NCI-H2196 (cell line): ENCODE results near the gene PRM1.

Source experiments
- DNase-seq: peaks from one replicate; lab custom pipeline; 2025; ENCODE audit not compliant: unreplicated experiment; lab: John Stamatoyannopoulos, UW

Gene PRM1

DNA sequence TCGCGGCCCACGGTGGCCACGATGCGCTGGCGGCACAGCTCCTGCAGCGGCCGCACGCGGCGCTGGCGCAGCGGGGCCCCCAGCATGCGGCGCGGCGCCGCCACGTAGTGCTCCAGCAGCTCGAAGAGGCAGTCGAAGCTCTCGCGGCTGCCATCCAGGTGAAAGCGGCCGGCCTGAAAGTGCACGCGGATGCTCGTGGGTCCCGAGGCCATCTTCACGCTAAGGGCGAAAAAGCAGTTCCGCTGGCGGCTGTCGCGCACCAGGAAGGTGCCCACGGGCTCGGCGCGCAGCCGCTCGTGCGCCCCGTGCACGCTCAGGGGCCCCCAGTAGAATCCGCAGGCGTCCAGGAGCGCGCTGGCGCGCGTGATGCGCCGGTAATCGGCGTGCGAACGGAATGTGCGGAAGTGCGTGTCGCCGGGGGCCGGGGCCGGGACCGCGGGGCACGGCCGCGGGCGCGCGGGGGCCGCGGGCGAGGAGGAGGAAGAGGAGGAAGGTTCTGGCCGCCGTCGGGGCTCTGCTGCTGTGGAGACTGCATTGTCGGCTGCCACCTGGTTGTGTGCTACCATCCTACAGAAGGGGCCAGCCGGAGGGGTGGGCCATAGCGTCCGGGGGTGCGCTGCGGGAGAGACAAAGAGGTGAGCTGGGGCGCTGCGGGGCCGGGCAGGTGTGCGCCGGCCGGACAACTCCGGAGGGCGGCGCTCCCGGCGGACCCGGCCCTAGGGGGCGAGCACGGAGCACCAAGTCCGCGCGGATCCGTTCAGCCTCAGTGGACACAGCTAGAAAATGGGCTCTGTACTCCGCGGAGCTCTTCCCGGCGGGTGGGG, 26.0 kb downstream of the PRM1 start:
- peak; percentile 31 for DNase-seq

- DNase-seq: no peak
These were observed 26.9 kb downstream of the PRM1 start for GRCh38 chr16:11253995-11254912.

- no peak for DNase-seq
These were observed 27.8 kb downstream of the PRM1 start for GRCh38 chr16:11253009-11253994.

DNA sequence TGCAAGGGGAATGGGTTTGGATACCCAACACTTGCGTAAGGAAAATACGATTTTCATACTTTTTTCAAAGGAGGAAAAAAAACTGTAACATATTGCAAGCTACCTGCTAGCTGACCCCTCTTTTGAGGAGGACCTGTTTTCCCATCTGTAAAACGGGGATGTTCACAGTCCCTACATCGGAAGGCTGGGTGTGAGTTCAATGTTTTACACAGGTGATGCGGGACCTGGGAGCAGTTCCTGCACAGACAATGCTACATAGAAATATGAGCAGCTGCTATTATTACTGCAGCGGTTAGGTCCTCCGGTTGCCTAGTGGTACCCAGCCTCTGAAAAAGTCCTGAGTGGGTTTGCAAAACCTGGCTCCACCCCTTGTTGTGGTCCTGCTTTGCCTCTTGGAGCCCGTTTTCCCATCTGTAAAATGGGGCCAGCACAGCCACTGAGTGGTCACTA, 28.6 kb downstream of the PRM1 start:
- DNase-seq: no peak

GRCh38 chr16:11251525-11252481, 29.3 kb downstream of the PRM1 start:
- DNase-seq: no peak

GRCh38 chr16:11250786-11251524, 30.2 kb downstream of the PRM1 start:
- no peak for DNase-seq

GRCh38 chr16:11250091-11250785, 30.9 kb downstream of the PRM1 start:
- peak; percentile 70 for DNase-seq

GRCh38 chr16:11249233-11250061, 31.7 kb downstream of the PRM1 start:
- no peak for DNase-seq

GRCh38 chr16:11248133-11248532, 33.0 kb downstream of the PRM1 start:
- no peak for DNase-seq

DNA sequence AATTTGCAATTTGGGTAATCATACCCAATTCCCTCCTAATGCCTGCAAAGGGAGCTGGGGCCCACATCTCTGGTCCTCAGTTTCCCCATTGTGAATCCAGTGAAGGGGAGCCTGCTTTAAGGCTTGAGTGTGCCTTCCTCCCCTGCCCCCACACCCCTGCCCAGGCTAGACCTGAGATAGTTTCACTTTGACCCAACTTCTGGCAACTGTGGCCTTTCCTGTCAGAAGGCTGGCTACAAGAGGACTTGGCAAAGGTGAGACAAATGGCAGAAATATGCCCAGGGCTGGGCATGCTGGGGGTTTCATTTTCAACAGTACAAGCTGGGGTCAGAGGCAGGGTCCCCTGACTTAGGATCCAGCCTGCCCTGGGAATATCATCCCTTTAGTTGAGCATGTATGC, 35.1 kb downstream of the PRM1 start:
- DNase-seq: no peak

DNA sequence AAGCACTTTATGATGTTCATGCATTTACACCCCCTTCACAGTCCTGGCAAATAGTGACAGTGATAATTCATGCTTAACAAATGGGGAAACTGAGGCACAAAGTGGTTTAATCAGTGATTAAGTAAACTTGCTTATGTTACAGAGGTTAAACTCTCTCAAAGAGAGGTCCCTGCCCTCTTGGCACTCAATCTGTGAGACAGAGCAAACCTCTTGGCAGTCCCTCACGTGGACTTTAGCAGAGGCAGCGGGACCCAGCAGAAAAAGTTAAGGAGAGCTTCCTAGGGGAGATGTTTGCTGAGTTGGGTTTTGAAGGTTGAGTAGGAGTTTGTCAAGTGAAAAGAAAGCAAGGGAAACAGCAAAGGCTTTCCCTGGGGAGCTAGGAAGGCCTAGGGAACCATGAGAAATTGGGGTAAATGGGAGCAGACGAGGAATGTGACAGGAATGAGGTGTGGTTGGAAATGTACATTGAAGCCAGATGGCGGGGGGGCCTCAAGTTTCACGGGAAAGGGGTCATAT, 35.9 kb downstream of the PRM1 start:
- no peak for DNase-seq

DNA sequence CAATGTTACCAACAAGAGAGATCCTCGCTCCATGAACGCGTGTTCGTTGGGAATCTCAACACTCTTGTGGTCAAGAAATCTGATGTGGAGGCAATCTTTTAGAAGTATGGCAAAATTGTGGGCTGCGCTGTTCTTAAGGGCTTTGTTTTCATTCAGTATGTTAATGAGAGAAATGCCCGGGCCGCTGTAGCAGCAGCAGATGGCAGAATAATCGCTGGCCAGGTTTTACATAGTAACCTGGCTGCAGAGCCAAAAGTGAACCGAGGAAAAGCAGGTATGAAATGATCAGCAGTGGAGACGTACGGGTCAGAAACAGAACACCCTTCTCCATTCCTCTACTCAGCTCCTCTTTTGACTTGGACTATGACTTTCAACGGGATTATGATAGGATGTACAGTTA, 38.5 kb downstream of the PRM1 start:
- DNase-seq: no peak

DNA sequence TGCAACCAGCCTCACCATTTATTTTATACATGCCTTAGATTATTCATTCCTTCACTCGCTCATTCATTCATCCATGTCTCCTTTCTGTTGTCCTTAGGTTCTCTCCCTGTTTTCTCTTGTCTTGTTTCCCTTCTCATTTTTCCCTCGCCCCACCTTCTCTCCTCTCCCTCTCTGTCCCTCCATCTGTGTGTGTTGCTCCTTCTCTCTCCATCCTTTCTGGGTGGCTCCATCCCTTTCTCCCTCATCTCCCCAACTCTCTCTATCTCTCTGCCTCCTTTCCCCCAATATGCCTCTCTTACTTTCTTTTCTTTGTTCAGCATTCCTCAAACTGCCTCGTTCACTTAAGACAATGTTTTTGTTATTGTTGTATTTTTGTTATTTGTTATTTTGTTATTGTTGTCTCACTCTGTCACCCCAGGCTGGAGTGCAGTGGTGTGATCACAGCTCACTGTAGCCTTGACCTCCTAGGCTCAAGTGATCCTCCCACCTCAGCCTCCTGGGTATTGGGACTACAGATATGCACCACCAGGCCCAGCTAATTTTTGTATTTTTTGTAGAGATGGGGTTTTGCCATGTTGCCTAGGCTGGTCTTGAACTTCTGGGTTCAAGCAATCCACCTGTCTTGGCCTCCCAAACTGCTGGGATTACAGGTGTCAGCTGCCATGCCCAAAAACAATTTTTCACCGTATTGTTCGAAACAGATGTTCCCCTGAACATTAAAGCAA, 39.5 kb downstream of the PRM1 start:
- no peak for DNase-seq

- peak; percentile 53 for DNase-seq
These were observed 40.3 kb downstream of the PRM1 start for GRCh38 chr16:11240636-11241473.
